Thyroid gland (tissue), 4 donors: ENCODE measurements around the gene ACVR2B. TPM values are rescaled to one million over a fixed set of nuclear protein-coding genes. Genes with fewer than 3 reads are reported as not detected.

Experiments used
- DNase-seq, 2 donors: peaks; one replicate each; pipeline ENCODE4 v3.0.0-alpha.2; 2019
- H3K27ac ChIP-seq, 3 donors: fragments of 200-600 bp; sonication (generic); 1 replicate in 2 of 3; 2 replicates in 1 of 3; pipeline ENCODE4 v1.5.1; 2016 to 2019; ENCODE audit warnings: mild to moderate bottlenecking in 1 of 3, moderate library complexity in 1 of 3
- H3K27me3 ChIP-seq: fragments of 200-600 bp; sonication (generic); one replicate; pipeline ENCODE4 v1.5.1; 2019
- H3K36me3 ChIP-seq, 2 donors: fragments of 200-600 bp; sonication (generic); one replicate each; pipeline ENCODE4 v1.5.1; 2016 to 2019
- H3K4me1 ChIP-seq, 2 donors: fragments of 200-600 bp; sonication (generic); one replicate each; pipeline ENCODE4 v1.5.1; 2017 to 2019
- H3K4me3 ChIP-seq, 3 donors: fragments of 200-600 bp; sonication (generic); replicated peaks in 1 of 3; 1 replicate in 2 of 3; 2 replicates in 1 of 3; pipeline ENCODE4 v1.5.1; 2016; ENCODE audit warnings: mild to moderate bottlenecking in 1 of 3
- H3K9me3 ChIP-seq: fragments of 200-600 bp; sonication (generic); one replicate; pipeline ENCODE4 v1.5.1; 2017
- POLR2A ChIP-seq, 2 donors: fragments of 450-650 bp; IDR thresholded peaks; one replicate each; pipeline ENCODE4 v1.6.1; 2017; ENCODE audit warnings: antibody characterized with exemption in 2 of 2, mild to moderate bottlenecking in 2 of 2, moderate library complexity in 1 of 2
- WGBS, 2 donors: methylation state at CpG; one replicate each; pipeline ENCODE4 v1.1.5; 2017; 5-methylcytosine and 5-hydroxymethylcytosine counted together
- intact Hi-C: fragments of 100-400 bp; cut with DNase I; formaldehyde crosslinking; loops from one replicate; pipeline ENCODE4 v1.15.1; 2023
- total RNA-seq, 4 donors: library from RNA; depleted of rRNA; stranded (reverse); fragments of >200 nt; gene quantifications; one replicate each; pipeline ENCODE4 v1.2.3, GENCODE V29; 2016
- TF ChIP-seq, protein P1 (sequence below), 6 experiments: fragments of 200-600 bp in 3 of 6; fragments of 450-650 bp in 3 of 6; sonication (generic) in 3 of 6; IDR thresholded peaks; one replicate each; pipeline ENCODE4 v1.5.1; 2016 to 2019; ENCODE audit warnings: antibody characterized with exemption in 6 of 6, mild to moderate bottlenecking in 2 of 6, inconsistent platforms in 1 of 6, moderate library complexity in 1 of 6

The ACVR2B gene
- total RNA-seq, 4 donors from 2014 or later = 5.1 to 12.2 (median 7.7) TPM

DNA sequence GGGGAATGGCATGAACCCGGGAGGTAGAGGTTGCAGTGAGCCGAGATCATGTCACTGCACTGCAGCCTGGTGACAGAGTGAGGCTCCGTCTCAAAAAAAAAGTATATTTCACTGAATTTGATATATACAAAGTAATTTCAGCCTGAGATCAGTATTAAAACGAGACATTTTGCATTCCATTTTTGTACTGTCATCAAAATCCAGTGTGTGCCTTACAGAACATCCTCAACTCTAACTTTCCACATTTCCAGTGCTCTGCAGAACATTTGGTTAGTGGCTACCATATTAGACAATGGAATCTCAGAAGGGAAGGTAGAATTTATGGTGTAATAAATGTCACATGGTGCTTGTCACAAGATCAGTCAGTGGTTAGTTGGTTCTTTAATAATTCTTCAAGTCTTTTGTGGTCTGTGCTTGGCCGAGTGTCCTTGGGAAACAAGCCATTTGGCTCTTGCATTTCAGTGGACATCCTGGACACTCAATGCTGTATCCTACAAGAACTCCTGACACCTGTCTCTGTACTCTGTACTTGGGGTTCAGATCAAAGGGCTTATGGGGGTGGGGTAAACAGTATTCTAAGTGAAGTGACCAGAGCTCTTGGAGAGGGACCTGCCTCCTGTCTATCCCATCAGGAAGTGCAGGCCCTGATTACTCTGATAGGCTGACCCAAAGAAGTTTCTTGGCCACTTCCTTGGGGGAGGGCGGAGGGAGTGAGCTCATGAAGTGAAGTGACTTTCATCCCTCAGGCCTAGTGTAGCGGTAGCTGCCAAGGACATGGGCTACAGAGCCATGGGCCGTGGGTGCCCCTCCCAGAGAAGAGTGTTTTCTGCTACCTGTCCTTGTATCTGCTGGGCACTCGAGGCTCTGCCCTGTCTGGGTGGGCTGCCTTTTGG is 3.7 kb downstream of the ACVR2B start:
- H3K4me3 ChIP-seq = no peak overlapping the region
- H3K36me3 ChIP-seq = no peaks in the 10 kb centered on the region
- H3K9me3 ChIP-seq = no peaks in the 10 kb centered on the region
- H3K27me3 ChIP-seq = no peaks in the 10 kb centered on the region
- intact Hi-C loops = no loop called here
- peaks cover 51 to 60% of the 10 kb centered on the region in 2 donors for H3K4me1 ChIP-seq
- 82 to 90% methylated on average over 9 of the region's 9 CpGs for WGBS, 2 donors
- no peak overlapping the region for H3K27ac ChIP-seq
- TF ChIP-seq, protein P1, sequence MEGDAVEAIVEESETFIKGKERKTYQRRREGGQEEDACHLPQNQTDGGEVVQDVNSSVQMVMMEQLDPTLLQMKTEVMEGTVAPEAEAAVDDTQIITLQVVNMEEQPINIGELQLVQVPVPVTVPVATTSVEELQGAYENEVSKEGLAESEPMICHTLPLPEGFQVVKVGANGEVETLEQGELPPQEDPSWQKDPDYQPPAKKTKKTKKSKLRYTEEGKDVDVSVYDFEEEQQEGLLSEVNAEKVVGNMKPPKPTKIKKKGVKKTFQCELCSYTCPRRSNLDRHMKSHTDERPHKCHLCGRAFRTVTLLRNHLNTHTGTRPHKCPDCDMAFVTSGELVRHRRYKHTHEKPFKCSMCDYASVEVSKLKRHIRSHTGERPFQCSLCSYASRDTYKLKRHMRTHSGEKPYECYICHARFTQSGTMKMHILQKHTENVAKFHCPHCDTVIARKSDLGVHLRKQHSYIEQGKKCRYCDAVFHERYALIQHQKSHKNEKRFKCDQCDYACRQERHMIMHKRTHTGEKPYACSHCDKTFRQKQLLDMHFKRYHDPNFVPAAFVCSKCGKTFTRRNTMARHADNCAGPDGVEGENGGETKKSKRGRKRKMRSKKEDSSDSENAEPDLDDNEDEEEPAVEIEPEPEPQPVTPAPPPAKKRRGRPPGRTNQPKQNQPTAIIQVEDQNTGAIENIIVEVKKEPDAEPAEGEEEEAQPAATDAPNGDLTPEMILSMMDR (IDR thresholded peaks at IDR 0.05) = no peak
- TF ChIP-seq POLR2A (IDR thresholded peaks at IDR 0.05) = no peak
- DNase-seq = no peak

DNA sequence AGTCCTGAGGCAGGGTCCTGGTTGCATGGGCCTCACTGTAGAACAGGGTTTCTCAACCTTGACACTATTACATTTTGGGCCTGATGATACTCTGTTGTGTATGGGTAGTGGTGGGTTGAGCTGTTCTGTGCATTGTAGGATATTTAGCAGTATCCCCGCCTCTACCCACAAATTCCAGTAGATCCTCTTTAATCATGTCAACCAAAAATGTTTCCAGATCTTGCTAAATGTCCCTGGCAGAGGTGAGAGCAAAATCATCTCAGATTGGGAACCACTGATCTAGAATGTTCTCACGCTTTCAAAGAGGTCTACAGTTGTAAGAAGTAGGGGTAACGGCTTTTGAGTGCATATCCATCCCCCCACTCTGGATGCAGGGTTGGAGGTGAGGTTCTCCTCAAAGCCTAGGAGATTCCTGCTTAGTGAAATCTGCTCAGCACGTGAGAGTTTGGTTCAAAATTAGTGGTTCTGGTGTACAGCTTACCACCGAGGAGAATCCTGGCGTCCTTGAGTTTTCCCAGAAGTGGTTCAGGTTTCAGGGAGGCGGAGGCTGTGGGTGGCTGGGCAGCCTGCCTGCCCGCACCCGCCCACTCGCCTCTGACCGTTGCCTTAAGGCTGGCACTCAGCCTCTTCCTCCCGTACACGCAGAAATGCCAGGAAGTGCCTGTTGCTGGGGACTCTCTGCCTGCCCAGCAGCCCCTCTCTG is 5.3 kb downstream of the ACVR2B start:
- Histone ChIP-seq H3K4me1 (peaks cover 44 to 54% of the 10 kb centered on the region in 2 donors), H3K9me3 (no peaks in the 10 kb centered on the region), H3K27ac (peak overlapping the region; percentile 74 to 96 (median 87)), H3K36me3 (no peaks in the 10 kb centered on the region), H3K4me3 (peak overlapping the region in 1 of 3 donors; percentile 13), H3K27me3 (no peaks in the 10 kb centered on the region)
- 38 to 50% methylated on average over 5 to 11 of the region's 13 CpGs for WGBS, 2 donors
- intact Hi-C loops = no loop called here
- peak; percentile 89 for DNase-seq
- peak in 1 of 2 donors; percentile 42 for TF ChIP-seq POLR2A (IDR thresholded peaks at IDR 0.05)
- TF ChIP-seq, protein P1 (IDR thresholded peaks at IDR 0.05) = no peak

DNA sequence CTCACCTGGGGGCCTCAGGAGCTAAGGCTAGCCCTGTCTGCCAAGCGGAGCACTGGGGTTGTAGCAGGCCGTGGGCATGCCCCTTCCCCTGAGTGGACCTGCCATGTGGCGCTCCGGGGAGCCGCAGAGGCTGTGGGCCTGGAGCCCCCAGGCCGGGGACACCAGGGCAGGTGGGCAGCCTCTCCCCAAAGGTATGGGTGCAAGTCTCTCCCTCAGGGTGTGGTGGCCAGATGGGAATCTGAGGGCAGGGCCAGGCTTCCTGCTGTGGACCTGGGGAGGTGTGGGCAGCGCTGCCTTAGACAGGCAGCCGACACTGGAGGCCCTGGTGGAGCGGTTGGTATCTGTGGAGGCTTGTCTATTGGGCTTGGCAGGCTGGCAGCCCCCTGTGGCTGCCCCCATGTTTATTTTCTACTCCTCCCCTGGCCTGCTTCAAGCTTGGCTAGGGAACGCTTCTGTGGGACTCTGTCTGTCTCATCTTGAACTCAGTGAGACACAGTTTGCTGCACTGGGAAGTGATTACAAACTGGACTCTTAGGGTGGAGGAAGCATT is 5.9 kb downstream of the ACVR2B start:
- peak overlapping the region in 1 of 3 donors; percentile 13 for H3K4me3 ChIP-seq
- intact Hi-C loops = no loop called here
- no peaks in the 10 kb centered on the region for H3K36me3 ChIP-seq
- peak; percentile 27 to 41 for DNase-seq
- no peaks in the 10 kb centered on the region for H3K27me3 ChIP-seq
- TF ChIP-seq, protein P1 (IDR thresholded peaks at IDR 0.05) = no peak
- peak in 1 of 2 donors; percentile 2 for TF ChIP-seq POLR2A (IDR thresholded peaks at IDR 0.05)
- H3K4me1 ChIP-seq = peaks cover 44 to 54% of the 10 kb centered on the region in 2 donors
- no peaks in the 10 kb centered on the region for H3K9me3 ChIP-seq
- H3K27ac ChIP-seq = peak overlapping the region; percentile 74 to 96 (median 87)
- WGBS, 2 donors = 58 to 70% methylated on average over 6 to 7 of the region's 10 CpGs

DNA sequence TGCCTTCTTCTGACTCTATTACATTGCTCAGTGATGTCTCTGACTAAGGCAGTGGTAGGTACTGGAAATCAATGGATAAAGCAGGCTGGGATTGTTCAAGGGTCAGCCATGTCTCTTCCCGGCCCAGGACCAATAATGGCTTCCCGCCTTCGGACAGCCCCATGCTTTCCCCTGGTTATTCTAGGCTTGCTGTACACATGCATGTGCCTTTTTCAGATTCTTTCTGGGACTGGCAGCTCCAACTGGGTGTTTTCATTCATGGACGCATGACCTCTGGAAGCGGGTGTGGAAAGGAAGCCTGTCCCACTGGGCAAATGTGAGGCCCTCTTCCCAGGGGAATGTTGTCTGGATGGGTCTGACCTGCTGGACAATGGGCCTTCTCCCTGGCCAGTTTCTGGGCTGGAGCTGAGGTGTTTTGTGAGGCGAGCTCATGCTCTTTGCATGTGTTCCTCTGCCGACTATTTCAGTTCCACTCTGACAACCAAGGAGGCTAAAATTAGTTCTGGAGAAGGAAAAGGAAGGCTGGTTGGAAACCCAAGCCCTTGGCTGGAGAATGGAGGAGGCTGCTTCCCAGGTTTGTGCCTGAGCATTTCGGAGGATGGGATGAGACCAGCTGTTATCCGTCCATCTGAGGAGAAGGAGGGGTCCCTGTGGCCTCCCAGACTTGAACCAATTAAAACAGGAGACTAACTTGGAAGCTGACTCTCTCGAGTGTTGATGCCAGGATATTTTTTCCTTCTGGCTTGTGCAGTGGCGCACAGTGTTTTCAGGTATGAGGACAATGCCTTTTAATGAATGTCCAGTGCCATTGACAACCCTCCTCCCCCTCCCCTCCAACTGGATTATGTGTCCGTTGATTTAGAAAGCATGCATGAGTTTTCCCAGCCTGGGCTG is 6.9 kb downstream of the ACVR2B start:
- Histone ChIP-seq H3K27ac (peak overlapping the region; percentile 74 to 96 (median 87)), H3K4me1 (peaks cover 37 to 52% of the 10 kb centered on the region in 2 donors), H3K27me3 (no peaks in the 10 kb centered on the region), H3K9me3 (no peaks in the 10 kb centered on the region), H3K36me3 (no peaks in the 10 kb centered on the region), H3K4me3 (no peak overlapping the region)
- no peak for DNase-seq
- whole genome bisulfite sequencing, 2 donors = 62 to 63% methylated on average over 12 of the region's 12 CpGs
- intact Hi-C loops = no loop called here
- TF ChIP-seq POLR2A (IDR thresholded peaks at IDR 0.05) = no peak
- TF ChIP-seq, protein P1 (IDR thresholded peaks at IDR 0.05) = no peak
